Gastroesophageal sphincter (tissue), 3 donors: ENCODE data around the gene CSNK1G1.

Source experiments
- POLR2A ChIP-seq, 2 donors: fragments of 450-650 bp; IDR thresholded peaks; one replicate each; pipeline ENCODE4 v1.6.1; 2017; ENCODE audit warnings: antibody characterized with exemption in 2 of 2, mild to moderate bottlenecking in 2 of 2, moderate library complexity in 1 of 2
- POLR2AphosphoS5 ChIP-seq: sonication (generic); formaldehyde crosslinking; IDR thresholded peaks from one replicate; pipeline ENCODE4 v1.6.1; 2017; ENCODE audit warnings: antibody characterized with exemption
- TF ChIP-seq, protein P1 (sequence below), 4 experiments: fragments of 200-600 bp in 2 of 4; fragments of 450-650 bp in 2 of 4; sonication (generic) in 1 of 4; IDR thresholded peaks; one replicate each; pipeline ENCODE4 v1.5.1; 2017 to 2019; ENCODE audit warnings: antibody characterized with exemption in 4 of 4, mild to moderate bottlenecking in 2 of 4, moderate library complexity in 2 of 4

DNA sequence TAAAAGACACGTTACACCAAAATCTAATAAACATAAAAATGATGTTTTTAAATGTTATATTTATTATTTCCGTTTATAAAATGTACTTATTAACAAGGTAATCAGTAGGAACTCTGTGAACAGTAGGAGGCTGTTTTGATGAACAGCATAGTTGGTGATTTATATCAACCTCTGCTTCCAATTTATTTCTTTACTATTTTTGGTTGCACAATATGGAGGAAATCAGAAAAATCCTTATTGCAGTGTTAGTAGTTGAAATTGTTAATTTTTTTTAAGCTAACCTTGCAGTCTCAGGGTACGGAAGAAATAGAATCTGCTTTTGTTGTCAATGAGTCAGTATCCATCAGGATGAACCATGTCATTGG, 209.5 kb downstream of the CSNK1G1 start:
- TF ChIP-seq, protein P1, sequence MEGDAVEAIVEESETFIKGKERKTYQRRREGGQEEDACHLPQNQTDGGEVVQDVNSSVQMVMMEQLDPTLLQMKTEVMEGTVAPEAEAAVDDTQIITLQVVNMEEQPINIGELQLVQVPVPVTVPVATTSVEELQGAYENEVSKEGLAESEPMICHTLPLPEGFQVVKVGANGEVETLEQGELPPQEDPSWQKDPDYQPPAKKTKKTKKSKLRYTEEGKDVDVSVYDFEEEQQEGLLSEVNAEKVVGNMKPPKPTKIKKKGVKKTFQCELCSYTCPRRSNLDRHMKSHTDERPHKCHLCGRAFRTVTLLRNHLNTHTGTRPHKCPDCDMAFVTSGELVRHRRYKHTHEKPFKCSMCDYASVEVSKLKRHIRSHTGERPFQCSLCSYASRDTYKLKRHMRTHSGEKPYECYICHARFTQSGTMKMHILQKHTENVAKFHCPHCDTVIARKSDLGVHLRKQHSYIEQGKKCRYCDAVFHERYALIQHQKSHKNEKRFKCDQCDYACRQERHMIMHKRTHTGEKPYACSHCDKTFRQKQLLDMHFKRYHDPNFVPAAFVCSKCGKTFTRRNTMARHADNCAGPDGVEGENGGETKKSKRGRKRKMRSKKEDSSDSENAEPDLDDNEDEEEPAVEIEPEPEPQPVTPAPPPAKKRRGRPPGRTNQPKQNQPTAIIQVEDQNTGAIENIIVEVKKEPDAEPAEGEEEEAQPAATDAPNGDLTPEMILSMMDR (IDR thresholded peaks at IDR 0.05): no peak
- no peak for TF ChIP-seq POLR2A (IDR thresholded peaks at IDR 0.05)
- TF ChIP-seq POLR2AphosphoS5: no peak
